ENCODE data around the gene PRR15L.

PRR15L gene

GRCh38 chr17:47907932-47908562, 49.6 kb downstream of the PRR15L start:
- no peak for DNase-seq (ENCODE audit: low read depth in 2 of 3, low spot score in 1 of 3)

GRCh38 chr17:47906443-47906842, 51.2 kb downstream of the PRR15L start:
- DNase-seq (ENCODE audit: low read depth in 2 of 3, low spot score in 1 of 3) = no peak

DNA sequence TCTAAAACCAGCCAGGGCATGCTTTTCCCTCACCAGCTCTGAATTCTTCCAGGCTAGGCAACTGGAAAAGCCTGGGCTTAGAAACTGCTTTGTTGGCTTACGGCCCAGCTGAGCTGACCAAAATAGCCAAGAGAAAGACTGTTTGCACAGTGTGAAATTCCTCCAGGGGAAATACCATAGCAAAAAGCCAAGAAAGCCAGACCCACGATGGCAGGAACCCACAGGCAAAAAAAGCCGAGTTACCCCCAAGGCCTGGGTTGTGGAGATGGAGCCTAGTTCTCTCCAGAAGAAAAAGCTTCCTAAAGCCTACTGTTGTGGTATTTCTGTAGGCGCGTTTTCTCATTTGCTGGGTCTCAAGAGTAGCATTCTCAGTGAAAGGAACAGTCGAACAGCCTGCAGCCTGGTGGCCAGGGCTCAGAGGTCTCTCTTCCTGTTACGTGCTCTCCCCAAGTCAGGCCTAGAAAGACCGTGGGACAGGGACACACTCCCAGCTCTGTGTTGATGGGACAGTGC, 52.4 kb downstream of the PRR15L start:
- no peak for DNase-seq (ENCODE audit: low read depth in 2 of 3, low spot score in 1 of 3)

DNA sequence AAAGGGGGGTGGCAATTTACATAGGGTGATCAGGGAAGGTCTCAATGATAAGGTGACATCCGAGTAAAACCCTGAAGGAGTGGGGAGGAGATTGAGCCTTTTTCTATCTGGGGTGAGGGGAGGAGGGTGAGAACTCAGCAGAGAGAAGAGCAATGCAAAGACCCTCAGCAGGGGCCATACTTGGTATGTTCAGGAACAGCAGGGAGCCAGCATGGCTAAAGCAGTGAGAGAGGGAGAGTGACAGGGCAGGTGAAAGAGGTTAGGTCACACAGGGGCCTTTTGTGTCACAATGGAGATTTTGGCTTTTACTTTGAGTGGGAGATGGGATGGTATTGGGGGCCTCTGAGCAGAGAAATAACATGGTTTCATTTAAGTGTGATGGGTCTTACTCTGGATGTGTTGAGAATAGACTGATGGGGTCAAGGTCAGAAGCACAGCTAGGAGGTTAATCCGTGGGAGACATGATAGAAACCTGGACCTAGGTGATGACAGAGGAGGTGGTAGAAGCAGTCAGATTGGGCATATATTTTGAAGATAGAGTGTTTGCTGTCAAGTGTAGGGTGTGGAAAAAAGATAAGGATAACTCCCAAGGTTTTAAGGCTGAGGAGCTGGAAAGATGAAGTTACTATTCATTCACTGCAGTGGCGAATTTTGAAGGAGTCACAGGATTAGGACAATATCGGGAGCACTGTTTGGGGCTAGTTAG, 55.5 kb downstream of the PRR15L start:
- DNase-seq (ENCODE audit: low read depth in 2 of 3, low spot score in 1 of 3) = no peak
